Cardiac muscle cell (in vitro differentiated cells and primary cell): ENCODE data around the gene CRIP1. TPM values are rescaled to one million over a fixed set of nuclear protein-coding genes. Genes with fewer than 3 reads are reported as not detected.

Experiments used
- DNase-seq, 2 donors: peaks; one replicate each; pipeline versions ENCODE4 v3.0.0 to v3.0.0-alpha.2; 2010 to 2017; ENCODE audit warnings: low read depth in 1 of 2, low spot score in 1 of 2
- H3K27ac ChIP-seq: fragments of 200-600 bp; sonication (generic); 2 replicates; pipeline ENCODE4 v1.5.1; 2016
- H3K27me3 ChIP-seq: fragments of 200-600 bp; sonication (generic); 2 replicates; pipeline ENCODE4 v1.6.0; 2016; ENCODE audit warnings: control low read depth
- H3K36me3 ChIP-seq: fragments of 200-600 bp; sonication (generic); 2 replicates; pipeline ENCODE4 v1.5.1; 2016; ENCODE audit warnings: control low read depth
- H3K4me1 ChIP-seq: fragments of 200-600 bp; sonication (generic); 2 replicates; pipeline ENCODE4 v1.8.1; 2017; ENCODE audit warnings: low read depth, mild to moderate bottlenecking, mixed run types
- H3K4me3 ChIP-seq: fragments of 200-600 bp; sonication (generic); 2 replicates; pipeline ENCODE4 v1.5.1; 2016; ENCODE audit warnings: mild to moderate bottlenecking
- H3K9me3 ChIP-seq: fragments of 200-600 bp; sonication (generic); 2 replicates; pipeline ENCODE4 v1.5.1; 2017; ENCODE audit warnings: low read depth, mild to moderate bottlenecking, control low read depth
- polyA plus RNA-seq: library from polyadenylated mRNA; unstranded; fragments of >200 nt; fragmentation: Nextera tagmentation; extraction: Ambion mirVana; gene quantifications from 2 replicates; pipeline ENCODE4 v1.2.1, GENCODE V29; 2016
- total RNA-seq: library from RNA; depleted of rRNA; stranded (reverse); fragments of >200 nt; gene quantifications from 2 replicates; pipeline ENCODE4 v1.2.3, GENCODE V29; 2016
- TF ChIP-seq, protein P1 (sequence below): IDR thresholded peaks from 2 replicates; pipeline ENCODE4 v1.5.1; 2012; ENCODE audit warnings: low read depth, mild to moderate bottlenecking, low read length

Gene CRIP1
- total and polyA plus RNA-seq, 2 experiments from 2014 or later: 51.1 to 196 TPM

DNA sequence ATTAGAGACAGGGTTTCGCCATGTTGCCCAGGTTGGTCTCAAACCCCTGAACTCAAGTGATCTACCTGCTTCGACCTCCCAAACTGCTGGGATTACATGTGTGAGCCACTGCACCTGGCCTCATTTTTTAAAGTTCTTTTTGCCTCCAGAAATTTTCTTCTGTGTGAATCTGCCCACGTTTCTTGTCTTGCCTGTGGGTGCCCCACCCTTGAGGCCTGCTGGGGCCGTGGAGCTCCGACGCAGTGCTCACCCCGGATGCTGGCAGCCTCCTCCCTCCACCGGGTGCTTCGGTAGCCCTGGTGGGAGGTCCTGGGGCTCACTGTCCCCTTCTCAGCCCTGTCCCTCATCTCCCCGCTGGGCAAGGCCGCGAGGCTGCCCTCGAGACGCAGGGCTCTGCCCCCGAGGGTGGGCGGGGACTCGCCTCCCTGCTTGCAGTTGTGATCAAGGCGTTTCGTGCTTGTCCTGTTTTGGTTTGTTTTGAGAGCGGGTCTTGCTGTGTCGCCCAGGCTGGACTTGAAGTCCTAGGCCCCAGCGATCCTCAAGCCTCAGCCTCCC is 31.5 kb upstream of the CRIP1 start:
- Histone ChIP-seq H3K27me3 (no peaks in the 10 kb centered on the region), H3K4me1 (no peaks in the 10 kb centered on the region), H3K9me3 (no peaks in the 10 kb centered on the region), H3K36me3 (peaks cover 13% of the 10 kb centered on the region), H3K27ac (no peak overlapping the region), H3K4me3 (no peak overlapping the region)
- TF ChIP-seq, protein P1, sequence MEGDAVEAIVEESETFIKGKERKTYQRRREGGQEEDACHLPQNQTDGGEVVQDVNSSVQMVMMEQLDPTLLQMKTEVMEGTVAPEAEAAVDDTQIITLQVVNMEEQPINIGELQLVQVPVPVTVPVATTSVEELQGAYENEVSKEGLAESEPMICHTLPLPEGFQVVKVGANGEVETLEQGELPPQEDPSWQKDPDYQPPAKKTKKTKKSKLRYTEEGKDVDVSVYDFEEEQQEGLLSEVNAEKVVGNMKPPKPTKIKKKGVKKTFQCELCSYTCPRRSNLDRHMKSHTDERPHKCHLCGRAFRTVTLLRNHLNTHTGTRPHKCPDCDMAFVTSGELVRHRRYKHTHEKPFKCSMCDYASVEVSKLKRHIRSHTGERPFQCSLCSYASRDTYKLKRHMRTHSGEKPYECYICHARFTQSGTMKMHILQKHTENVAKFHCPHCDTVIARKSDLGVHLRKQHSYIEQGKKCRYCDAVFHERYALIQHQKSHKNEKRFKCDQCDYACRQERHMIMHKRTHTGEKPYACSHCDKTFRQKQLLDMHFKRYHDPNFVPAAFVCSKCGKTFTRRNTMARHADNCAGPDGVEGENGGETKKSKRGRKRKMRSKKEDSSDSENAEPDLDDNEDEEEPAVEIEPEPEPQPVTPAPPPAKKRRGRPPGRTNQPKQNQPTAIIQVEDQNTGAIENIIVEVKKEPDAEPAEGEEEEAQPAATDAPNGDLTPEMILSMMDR: no peak
- DNase-seq: no peak

DNA sequence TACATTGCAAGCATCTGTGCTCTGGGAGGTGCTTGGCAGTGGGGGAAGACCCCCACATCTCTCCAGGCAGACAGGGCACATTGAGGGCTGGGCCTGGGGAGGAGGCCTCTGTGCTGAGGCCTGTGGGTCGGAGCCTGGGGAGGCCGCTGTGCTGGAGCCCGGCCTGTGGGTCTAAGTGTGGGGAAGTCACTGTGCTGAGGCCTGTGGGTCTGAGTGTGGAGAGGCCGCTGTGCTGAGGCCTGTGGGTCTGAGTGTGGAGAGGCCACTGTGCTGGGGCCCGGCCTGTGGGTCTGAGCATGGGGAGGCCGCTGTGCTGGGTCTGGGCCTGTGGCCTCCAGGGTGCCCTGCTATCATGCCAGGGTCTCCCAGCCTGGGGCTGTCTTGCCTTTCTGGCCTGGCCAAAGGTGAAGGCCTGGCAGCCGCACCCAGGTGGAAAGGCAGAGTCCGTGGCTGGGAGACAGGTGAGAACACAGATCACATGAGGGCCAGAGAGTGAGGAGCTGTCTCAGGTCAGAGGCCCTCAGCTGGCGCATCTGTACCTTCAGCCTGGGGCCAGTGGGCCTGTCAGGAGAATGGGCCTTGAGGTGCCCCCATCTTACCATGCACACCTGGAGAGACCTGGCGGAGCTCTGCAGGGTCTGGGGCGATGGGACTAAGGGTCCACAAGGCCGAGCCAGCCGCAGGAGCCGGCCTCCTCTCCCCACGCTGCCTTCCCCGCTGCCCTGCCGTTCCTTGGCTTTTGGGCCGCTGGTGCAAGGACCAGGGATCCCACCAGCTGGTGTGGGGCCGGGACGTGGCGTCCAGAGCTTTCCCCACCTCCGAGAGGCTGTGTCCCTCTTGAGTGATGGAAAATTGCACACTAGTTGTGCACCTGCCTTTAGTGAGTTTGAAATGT is 30.7 kb upstream of the CRIP1 start:
- no peaks in the 10 kb centered on the region for H3K9me3 ChIP-seq
- no peaks in the 10 kb centered on the region for H3K27me3 ChIP-seq
- H3K36me3 ChIP-seq: peaks cover 13% of the 10 kb centered on the region
- H3K27ac ChIP-seq: peak overlapping the region; percentile 62
- H3K4me3 ChIP-seq: no peak overlapping the region
- TF ChIP-seq, protein P1: no peak
- DNase-seq: no peak
- H3K4me1 ChIP-seq: no peaks in the 10 kb centered on the region

DNA sequence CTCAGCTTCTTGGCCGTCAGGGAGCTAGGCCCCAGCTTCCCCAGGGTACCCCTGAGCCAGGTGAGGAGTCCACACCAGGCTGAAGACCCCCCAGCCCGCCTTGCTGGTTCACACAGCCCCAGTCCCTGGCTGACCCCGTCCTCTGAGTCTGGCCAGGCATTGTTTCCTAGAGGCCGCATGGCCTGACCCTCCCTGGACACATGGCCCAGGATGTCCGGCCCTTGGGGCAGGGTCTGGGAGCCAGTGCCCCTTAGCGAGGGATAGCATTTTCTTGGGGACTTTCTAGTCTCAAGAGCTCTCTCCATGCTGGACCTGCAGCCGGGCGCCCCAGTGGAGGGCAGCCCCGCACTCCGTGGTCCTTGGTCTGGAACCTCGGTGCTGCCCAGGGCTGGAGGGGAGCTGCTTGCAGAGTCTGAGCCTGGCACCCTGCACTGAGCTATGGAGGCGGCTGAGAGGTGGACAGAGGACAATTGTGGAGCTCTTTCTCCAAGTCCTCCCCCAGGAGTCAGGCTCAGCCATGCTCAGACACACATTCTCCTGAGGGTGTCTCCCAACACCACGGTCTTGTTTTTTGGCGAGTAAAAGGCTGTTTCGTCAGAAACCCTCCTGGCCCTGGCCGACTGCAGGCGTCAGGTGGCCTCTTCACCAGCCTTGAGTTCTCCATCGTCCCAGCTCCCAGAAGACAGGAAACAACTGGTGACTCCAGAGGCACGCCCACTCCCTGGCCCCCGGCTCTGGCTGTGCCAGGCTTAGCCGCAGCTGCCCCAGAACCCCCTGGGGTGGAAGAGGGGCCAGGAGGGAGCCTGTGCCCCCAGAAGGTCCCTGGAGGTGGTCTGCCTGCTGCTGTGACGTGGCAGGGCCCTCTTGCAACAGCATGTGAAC is 29.7 kb upstream of the CRIP1 start:
- Histone ChIP-seq H3K27ac (peak overlapping the region; percentile 62), H3K9me3 (no peaks in the 10 kb centered on the region), H3K4me1 (no peaks in the 10 kb centered on the region), H3K27me3 (no peaks in the 10 kb centered on the region), H3K36me3 (peaks cover 13% of the 10 kb centered on the region), H3K4me3 (no peak overlapping the region)
- TF ChIP-seq, protein P1: no peak
- DNase-seq: no peak

DNA sequence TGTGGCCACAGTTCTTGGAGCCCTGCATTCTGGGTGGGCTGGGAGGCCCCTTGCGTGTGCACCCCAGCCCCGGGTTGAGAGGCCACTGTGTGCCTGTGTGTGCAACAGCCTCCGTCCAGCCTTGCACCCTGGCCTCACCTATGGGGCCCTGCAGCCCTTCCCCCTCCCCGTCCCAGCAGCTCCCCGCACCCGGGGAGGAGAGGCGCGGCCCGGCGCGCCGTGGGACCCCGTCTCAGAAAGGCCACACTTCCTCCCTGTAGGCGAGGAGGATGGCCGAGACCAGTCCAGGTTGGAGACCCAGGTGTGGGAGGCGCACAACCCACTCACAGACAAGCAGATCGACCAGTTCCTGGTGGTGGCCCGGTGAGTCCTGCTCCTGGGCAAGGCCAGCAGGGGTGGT is 28.7 kb upstream of the CRIP1 start:
- Histone ChIP-seq H3K27me3 (no peaks in the 10 kb centered on the region), H3K4me1 (no peaks in the 10 kb centered on the region), H3K4me3 (no peak overlapping the region), H3K27ac (no peak overlapping the region), H3K36me3 (peaks cover 14% of the 10 kb centered on the region), H3K9me3 (no peaks in the 10 kb centered on the region)
- DNase-seq: no peak
- TF ChIP-seq, protein P1: no peak

DNA sequence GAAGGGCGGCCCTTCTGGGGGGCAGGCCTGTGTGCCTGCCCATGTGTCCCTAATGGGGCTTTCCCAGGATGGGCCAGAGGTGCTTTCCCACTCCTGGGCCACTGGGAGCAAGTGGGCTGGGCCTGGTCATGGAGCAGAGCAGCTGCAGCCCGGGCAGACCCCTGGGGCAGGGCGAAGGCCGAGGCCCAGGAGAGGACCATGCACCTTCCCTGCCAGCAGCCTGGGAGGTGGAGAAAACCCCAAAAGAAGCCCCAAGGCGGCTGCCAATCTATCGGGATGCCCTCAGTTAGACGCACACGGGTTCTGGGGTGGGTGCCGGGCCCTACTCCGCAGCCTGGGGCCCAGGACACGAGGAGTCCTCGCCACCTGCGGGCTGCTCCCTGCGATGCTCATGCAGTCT is 28.1 kb upstream of the CRIP1 start:
- H3K4me1 ChIP-seq: no peaks in the 10 kb centered on the region
- no peak overlapping the region for H3K4me3 ChIP-seq
- DNase-seq: no peak
- no peaks in the 10 kb centered on the region for H3K27me3 ChIP-seq
- no peak overlapping the region for H3K27ac ChIP-seq
- TF ChIP-seq, protein P1: no peak
- H3K36me3 ChIP-seq: peaks cover 16% of the 10 kb centered on the region
- H3K9me3 ChIP-seq: no peaks in the 10 kb centered on the region
